Esophagus muscularis mucosa (tissue), 2 donors: Measurements from ENCODE around the gene NR2F1.

Experiments
- EP300 ChIP-seq: sonication (generic); formaldehyde crosslinking; IDR thresholded peaks from one replicate; pipeline ENCODE4 v1.6.1; 2017; ENCODE audit warnings: antibody characterized with exemption
- POLR2A ChIP-seq: fragments of 450-650 bp; IDR thresholded peaks from one replicate; pipeline ENCODE4 v1.6.1; 2017; ENCODE audit warnings: antibody characterized with exemption, moderate library complexity, mild to moderate bottlenecking, low read depth

GRCh38 chr5:93593476-93594131 is 10.6 kb downstream of the NR2F1 start:
- TF ChIP-seq EP300 (no peak), POLR2A (no peak)
